Endometrium (tissue), 2 donors: Measurements from ENCODE around the gene SCAF1.

Experiments used
- FAIRE-seq: peaks from 2 replicates; lab custom pipeline; 2012; peaks lifted over from hg19 to GRCh38; lab: Jason Lieb, UNC
- donor health status: control.
- donor health status: control.

SCAF1 gene

GRCh38 chr19:49641688-49642491 lies at the start of gene SCAF1:
Gene SCAF1 (plus strand): TSS chr19:49642209. CDS start chr19:49645027, 2,818 bp downstream.
- peak; percentile 95 for FAIRE-seq

- FAIRE-seq: no peak
Observed at GRCh38 chr19:49592486-49593232, 49.4 kb upstream of the SCAF1 start.

GRCh38 chr19:49593233-49594113 lies 48.5 kb upstream of the SCAF1 start:
- FAIRE-seq: peak; percentile 33

- FAIRE-seq: no peak
Observed at GRCh38 chr19:49594157-49594992, 47.6 kb upstream of the SCAF1 start.

GRCh38 chr19:49594993-49595818 lies 46.8 kb upstream of the SCAF1 start:
- no peak for FAIRE-seq

- no peak for FAIRE-seq
Observed at GRCh38 chr19:49595819-49596404, 46.1 kb upstream of the SCAF1 start.

GRCh38 chr19:49596407-49596806 lies 45.6 kb upstream of the SCAF1 start:
- FAIRE-seq: no peak

GRCh38 chr19:49596954-49597702 lies 44.9 kb upstream of the SCAF1 start:
- FAIRE-seq: no peak

- FAIRE-seq: no peak
Observed at GRCh38 chr19:49597703-49597974, 44.4 kb upstream of the SCAF1 start.

- no peak for FAIRE-seq
Observed at GRCh38 chr19:49599378-49600295, 42.4 kb upstream of the SCAF1 start.

- no peak for FAIRE-seq
Observed at GRCh38 chr19:49601482-49602038, 40.4 kb upstream of the SCAF1 start.

- no peak for FAIRE-seq
Observed at GRCh38 chr19:49602806-49603205, 39.2 kb upstream of the SCAF1 start.

GRCh38 chr19:49605605-49606004 lies 36.4 kb upstream of the SCAF1 start:
- no peak for FAIRE-seq

GRCh38 chr19:49609499-49610092 lies 32.4 kb upstream of the SCAF1 start:
- FAIRE-seq: no peak

GRCh38 chr19:49613374-49613773 lies 28.6 kb upstream of the SCAF1 start:
- no peak for FAIRE-seq

- no peak for FAIRE-seq
Observed at GRCh38 chr19:49614096-49614833, 27.7 kb upstream of the SCAF1 start.

GRCh38 chr19:49615861-49616260 lies 26.1 kb upstream of the SCAF1 start:
- FAIRE-seq: no peak
